ENCODE data around the gene UBASH3A. TPM values are rescaled to one million over a fixed set of nuclear protein-coding genes. Genes with fewer than 3 reads are reported as not detected.
A peak's percentile ranks its signal among the peaks of the same experiment; 100 is the strongest.

The UBASH3A gene
- total RNA-seq, 5 donors from 2014 or later (not counting 1 experiment from before 2014, with no cell fraction given), result 59.1 to 98.8 (median 80.5) TPM

DNA sequence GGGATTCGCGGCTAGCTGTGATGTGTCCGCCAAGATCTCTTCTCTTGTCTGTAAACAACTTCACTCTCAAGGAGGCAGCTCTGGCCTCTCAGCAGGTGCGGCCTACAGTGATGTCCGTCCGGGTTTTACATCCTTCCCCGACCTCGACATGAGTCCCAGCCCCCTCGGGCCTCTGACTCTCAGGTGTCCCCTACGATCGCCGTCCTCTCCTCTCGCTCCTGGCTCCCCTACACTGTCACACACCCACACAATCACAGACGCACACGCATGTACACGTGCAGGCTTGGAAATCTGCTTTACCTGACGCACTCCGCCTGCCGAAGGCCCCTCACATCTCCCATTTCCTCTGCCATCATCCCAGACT, 93.1 kb downstream of the UBASH3A start:
- Mint-ChIP-seq H3K36me3 (no peaks in the 10 kb centered on the region), H3K9me3 (no peaks in the 10 kb centered on the region), H3K27me3 (peaks cover 4% of the 10 kb centered on the region in 2 donors), H3K4me1 (peaks cover 16 to 27% (median 17%) of the 10 kb centered on the region in 3 donors), H3K4me3 (peak overlapping the region; percentile 87 to 90 (median 87)), H3K27ac (peak overlapping the region; percentile 66 to 73)
- ChIA-PET CTCF (no interaction called here), POLR2A (interaction anchor here (0.6 to 0.9 kb wide), 2 partner anchors 18 to 188 kb away, joined by 3 to 6 read pairs; no protein-coding TSS in a partner anchor)
- no peak for ATAC-seq (replicated peaks in 1 of 4)
- Histone ChIP-seq H3K36me3 (ENCODE audit: control insufficient read depth in 2 of 2, extremely low read depth in 1 of 2, insufficient read depth in 1 of 2, low read length in 1 of 2) (no peaks in the 10 kb centered on the region), H3K4me3 (ENCODE audit: control insufficient read depth in 1 of 2, extremely low read depth in 1 of 2, low read length in 1 of 2) (peak overlapping the region; percentile 70 to 73), H3K27ac (ENCODE audit: low read length) (peak overlapping the region; percentile 65), H3K9me3 (no peaks in the 10 kb centered on the region), H3K4me1 (ENCODE audit: control insufficient read depth in 1 of 2, extremely low read depth in 1 of 2, insufficient read depth in 2 of 2, low read length in 2 of 2) (peaks cover 7 to 17% of the 10 kb centered on the region in 2 experiments), H3K27me3 (replicated peaks in 1 of 2; ENCODE audit: control insufficient read depth in 2 of 2, extremely low read depth in 1 of 2, insufficient read depth in 2 of 2, low read length in 1 of 2) (peaks cover 0 to 21% of the 10 kb centered on the region in 2 experiments)
- DNase-seq, result no peak
- 3% methylated on average over 8 of the region's 19 CpGs for WGBS (ENCODE audit: insufficient coverage)

Other genes starting within 250 kb of the UBASH3A start
- gene ABCG1, start 184.8 kb upstream of the UBASH3A start, total RNA-seq, result 10 to 100 TPM in 2 of 5 donors, 1 to 10 TPM in 3; 4.1 to 51.1 (median 6.2) TPM
- gene TFF3, start 88.5 kb upstream of the UBASH3A start, total RNA-seq, result 1 to 10 TPM in 2 of 5 donors, not detected in 3; 1.3 to 1.7 TPM
- under 1 TPM in 1 of 5 donors, not detected in 4; 0.38 TPM for gene TFF2, start 52.9 kb upstream of the UBASH3A start, total RNA-seq
- gene TFF1, start 37.4 kb upstream of the UBASH3A start, total RNA-seq, result 1 to 10 TPM in 2 of 5 donors, not detected in 3; 1.2 to 1.3 TPM
- 1 to 10 TPM; 1.2 to 2.4 (median 1.7) TPM for gene TMPRSS3, start 7.8 kb upstream of the UBASH3A start, total RNA-seq
- under 1 TPM in 2 of 5 donors, not detected in 3; 0.12 to 0.20 TPM for gene RSPH1, start 92.3 kb downstream of the UBASH3A start, total RNA-seq
- 10 to 100 TPM; 18.7 to 26.3 (median 22.6) TPM for gene SLC37A1, start 110.0 kb downstream of the UBASH3A start, total RNA-seq
- gene PDE9A, start 249.7 kb downstream of the UBASH3A start, total RNA-seq, result 10 to 100 TPM; 11.5 to 18.3 (median 16.1) TPM

Measured in T-cell (primary cell).